Measurements from ENCODE around the gene RAB44. TPM values are rescaled to one million over a fixed set of nuclear protein-coding genes. Genes with fewer than 3 reads are reported as not detected.

Gene RAB44
- total RNA-seq, 1 experiment from 2014 or later = 0.11 TPM

- TF ChIP-seq FOXP4 (CRISPR knock-in tag; IDR thresholded peaks at IDR 0.05) = peak; percentile 27; the same call in 1 of the 2 replicates
- TF ChIP-seq ZNF281 (CRISPR knock-in tag; IDR thresholded peaks at IDR 0.05) = 0 out of 2 replicates have a peak, but pooled peaks have one; percentile 28
- no peak for TF ChIP-seq ATF6 (CRISPR knock-in tag; IDR thresholded peaks at IDR 0.05)
- TF ChIP-seq E2F1 (CRISPR knock-in tag; IDR thresholded peaks at IDR 0.05) = no peak
- 0 out of 2 replicates have a peak, but pooled peaks have one; percentile 47 for TF ChIP-seq PRRX2 (CRISPR knock-in tag; IDR thresholded peaks at IDR 0.05)
- TF ChIP-seq SP1 (CRISPR knock-in tag; conservative IDR thresholded peaks at IDR 0.05) = 0 out of 2 replicates have a peak, but pooled peaks have one; percentile 20
- peak; percentile 69 for TF ChIP-seq FOXK1 (CRISPR knock-in tag; IDR thresholded peaks at IDR 0.05)
- no peak for TF ChIP-seq FOXP1 (CRISPR knock-in tag; IDR thresholded peaks at IDR 0.05; ENCODE audit: borderline replicate concordance)
Observed at GRCh38 chr6:36678488-36679042, 19.1 kb upstream of the RAB44 start, which contains the start of gene CDKN1A (continued).

GRCh38 chr6:36679043-36679833 is 18.4 kb upstream of the RAB44 start:
- Mint-ChIP-seq H3K36me3 (peaks cover 9% of the 10 kb centered on the region), H3K9me3 (no peaks in the 10 kb centered on the region), H3K4me1 (peaks cover 52% of the 10 kb centered on the region), H3K27ac (no peak overlapping the region), H3K27me3 (ENCODE audit: low read depth) (peaks cover 35% of the 10 kb centered on the region), H3K4me3 (peak overlapping the region; percentile 92)
- ChIA-PET CTCF (interaction anchor here (0.6 to 1.9 kb wide), 18 partner anchors 10 to 664 kb away, joined by 3 to 20 read pairs (median 3); no protein-coding TSS in a partner anchor), POLR2A (interaction anchor here (0.8 to 1.3 kb wide), 4 partner anchors 10 to 73 kb away, joined by 3 to 12 read pairs (median 4); no protein-coding TSS in a partner anchor)
- ATAC-seq (peak; percentile 6), DNase-seq (ENCODE audit: low spot score) (peak; percentile 44)
- no peak for TF ChIP-seq KAT7 (CRISPR knock-in tag; IDR thresholded peaks at IDR 0.05; ENCODE audit: borderline replicate concordance)
- no peak for TF ChIP-seq GABPB1 (CRISPR knock-in tag; IDR thresholded peaks at IDR 0.05)
- 0 out of 2 replicates have a peak, but pooled peaks have one; percentile 11 for TF ChIP-seq PRDM15 (CRISPR knock-in tag; IDR thresholded peaks at IDR 0.05)
- TF ChIP-seq E2F4 (CRISPR knock-in tag; IDR thresholded peaks at IDR 0.05; ENCODE audit: borderline replicate concordance, low read depth) = no peak
- TF ChIP-seq ELF4 (CRISPR knock-in tag; IDR thresholded peaks at IDR 0.05; ENCODE audit: low read depth) = no peak
- no peak for TF ChIP-seq CREB1 (CRISPR knock-in tag; IDR thresholded peaks at IDR 0.05)
- TF ChIP-seq NR3C1 (CRISPR knock-in tag; conservative IDR thresholded peaks at IDR 0.05; ENCODE audit: low read depth) = no peak
- no peak for TF ChIP-seq RELA (CRISPR knock-in tag; IDR thresholded peaks at IDR 0.05; ENCODE audit: borderline replicate concordance)
- no peak for TF ChIP-seq ZNF138 (CRISPR knock-in tag; conservative IDR thresholded peaks at IDR 0.05)
- 0 out of 2 replicates have a peak, but pooled peaks have one; percentile 35 for TF ChIP-seq ZNF263 (CRISPR knock-in tag; IDR thresholded peaks at IDR 0.05; ENCODE audit: low read depth)

Data from WTC11 (cell line).